Keratinocyte (primary cell): Measurements from ENCODE around the gene TH. TPM values are rescaled to one million over a fixed set of nuclear protein-coding genes. Genes with fewer than 3 reads are reported as not detected.

Experiments
- DNase-seq: peaks from one replicate; pipeline ENCODE4 v3.0.0-alpha.2; 2011; ENCODE audit warnings: low read depth, missing footprints, low spot score
- FAIRE-seq: peaks from 2 replicates; lab custom pipeline; 2011; peaks lifted over from hg19 to GRCh38; lab: Jason Lieb, UNC
- H2AFZ ChIP-seq: 2 replicates; pipeline ENCODE4 v1.6.0; 2012; ENCODE audit warnings: low read length, control low read depth, inconsistent platforms; ENCODE audit not compliant: control insufficient read depth
- H3K27ac ChIP-seq: 2 replicates; pipeline ENCODE4 v1.5.1; 2011; ENCODE audit warnings: low read length; ENCODE audit not compliant: control insufficient read depth, insufficient read depth
- H3K27me3 ChIP-seq: 3 replicates; pipeline ENCODE4 v1.6.0; 2011; ENCODE audit warnings: low read length; ENCODE audit not compliant: control insufficient read depth, insufficient read depth; ENCODE audit errors: extremely low read depth
- H3K36me3 ChIP-seq, 2 experiments: 2 replicates in 1 of 2; 3 replicates in 1 of 2; pipeline ENCODE4 v1.5.1; 2011; ENCODE audit warnings: low read length in 2 of 2, mild to moderate bottlenecking in 1 of 2; ENCODE audit not compliant: control insufficient read depth in 2 of 2, insufficient read depth in 2 of 2; ENCODE audit errors: extremely low read depth in 1 of 2
- H3K4me1 ChIP-seq: 3 replicates; pipeline ENCODE4 v1.5.1; 2011; ENCODE audit warnings: low read length; ENCODE audit not compliant: control insufficient read depth, insufficient read depth; ENCODE audit errors: extremely low read depth
- H3K4me2 ChIP-seq: 3 replicates; pipeline ENCODE4 v1.6.0; 2011; ENCODE audit warnings: low read depth, low read length; ENCODE audit not compliant: control insufficient read depth, insufficient read depth; ENCODE audit errors: extremely low read depth
- H3K4me3 ChIP-seq, 3 experiments: fragments of 200-600 bp in 1 of 3; sonication (generic) in 1 of 3; 2 replicates in 2 of 3; 3 replicates in 1 of 3; pipeline ENCODE4 v1.5.1; 2011 to 2016; ENCODE audit warnings: low read length in 3 of 3, mild to moderate bottlenecking in 3 of 3, control low read depth in 2 of 3, inconsistent platforms in 1 of 3, low read depth in 1 of 3, mixed read lengths in 1 of 3, mixed run types in 1 of 3, moderate library complexity in 1 of 3; ENCODE audit not compliant: control insufficient read depth in 2 of 3, insufficient read depth in 2 of 3; ENCODE audit errors: extremely low read depth in 1 of 3
- H3K79me2 ChIP-seq: 2 replicates; pipeline ENCODE4 v1.6.0; 2012; ENCODE audit warnings: low read length; ENCODE audit not compliant: control insufficient read depth, insufficient read depth
- H3K9ac ChIP-seq: 3 replicates; pipeline ENCODE4 v1.6.0; 2011; ENCODE audit warnings: low read length; ENCODE audit not compliant: control insufficient read depth, insufficient read depth; ENCODE audit errors: extremely low read depth
- H3K9me1 ChIP-seq: 3 replicates; pipeline ENCODE4 v1.6.0; 2011; ENCODE audit warnings: low read length; ENCODE audit not compliant: control insufficient read depth, insufficient read depth; ENCODE audit errors: extremely low read depth
- H3K9me3 ChIP-seq: 2 replicates; pipeline ENCODE4 v1.5.1; 2012; ENCODE audit warnings: low read depth, low read length; ENCODE audit not compliant: control insufficient read depth
- H4K20me1 ChIP-seq: 3 replicates; pipeline ENCODE4 v1.6.0; 2011; ENCODE audit warnings: low read length; ENCODE audit not compliant: control insufficient read depth, insufficient read depth; ENCODE audit errors: extremely low read depth
- EZH2 ChIP-seq: IDR thresholded peaks from one replicate; pipeline ENCODE4 v1.6.1; 2012; ENCODE audit warnings: inconsistent platforms, mild to moderate bottlenecking, low read length, moderate library complexity
- dilution Hi-C: fragments of 300-500 bp; cut with MboI; formaldehyde crosslinking; loops from one replicate; pipeline ENCODE4 v1.7.0; 2020; ENCODE audit warnings: low sequenced_read_pairs; ENCODE audit not compliant: extremely low pct_ligation_motif_present
- polyA plus RNA-seq, 5 experiments: library from polyadenylated mRNA; depleted of rRNA in 3 of 5; stranded (reverse) in 3 of 5; stranded (forward) in 1 of 5; unstranded in 1 of 5; fragments of >200 nt; gene quantifications; 1 replicate in 1 of 5; 2 replicates in 3 of 5; 3 replicates in 1 of 5; pipeline versions ENCODE4 v1.2.1 to v1.2.3, GENCODE V29; 2011 to 2012; ENCODE audit warnings: missing spikeins in 2 of 5, low read depth in 1 of 5, low replicate concordance in 1 of 5
- TF ChIP-seq, protein P1 (sequence below), 3 experiments: IDR thresholded peaks in 1 of 3; conservative IDR thresholded peaks in 1 of 3; optimal IDR thresholded peaks in 1 of 3; 2 replicates in 2 of 3; 3 replicates in 1 of 3; pipeline versions ENCODE3 to v1.5.1; 2011; ENCODE audit warnings: low read length in 3 of 3, mild to moderate bottlenecking in 3 of 3, moderate library complexity in 2 of 3, control low read depth in 1 of 3, inconsistent platforms in 1 of 3; ENCODE audit not compliant: insufficient read depth in 2 of 3; ENCODE audit errors: extremely low read depth in 1 of 3

Gene TH
- polyA plus RNA-seq, 1 donor (not counting 4 experiments of a cell fraction or from before 2014, with no cell fraction given) = 0.50 TPM

DNA sequence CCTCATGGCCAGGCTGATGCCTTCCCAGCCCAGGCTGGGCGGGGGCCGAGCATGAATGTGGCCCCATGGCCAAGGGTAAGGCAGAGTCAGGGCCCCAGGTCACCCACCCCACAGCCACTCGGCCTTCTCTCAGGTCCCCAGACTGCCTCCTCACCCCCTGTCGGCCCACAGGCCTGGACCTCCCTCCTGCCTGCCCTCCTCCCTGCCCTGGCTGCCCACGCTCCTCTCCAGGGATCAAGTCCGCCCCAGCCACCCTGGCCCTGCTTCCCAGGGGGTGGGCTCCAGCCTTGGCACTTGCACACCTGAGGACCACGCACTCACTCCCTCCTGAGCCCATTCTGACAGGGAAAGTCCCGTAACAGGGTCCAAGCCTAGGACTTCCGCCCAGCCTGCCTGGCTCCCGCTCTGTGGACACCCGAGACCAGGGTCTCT lies 37.8 kb upstream of the TH start:
- no peak for FAIRE-seq
- Histone ChIP-seq H3K4me1 (no peaks in the 10 kb centered on the region), H3K27ac (no peak overlapping the region), H3K4me2 (no peak overlapping the region), H2AFZ (no peak overlapping the region), H3K36me3 (no peaks in the 10 kb centered on the region), H3K79me2 (no peaks in the 10 kb centered on the region), H3K9me1 (no peaks in the 10 kb centered on the region), H3K27me3 (peaks cover 24% of the 10 kb centered on the region), H4K20me1 (peaks cover 2% of the 10 kb centered on the region), H3K9me3 (no peaks in the 10 kb centered on the region), H3K4me3 (no peak overlapping the region), H3K9ac (no peak overlapping the region)
- dilution Hi-C loops = no loop called here
- no peak for DNase-seq
- TF ChIP-seq, protein P1, sequence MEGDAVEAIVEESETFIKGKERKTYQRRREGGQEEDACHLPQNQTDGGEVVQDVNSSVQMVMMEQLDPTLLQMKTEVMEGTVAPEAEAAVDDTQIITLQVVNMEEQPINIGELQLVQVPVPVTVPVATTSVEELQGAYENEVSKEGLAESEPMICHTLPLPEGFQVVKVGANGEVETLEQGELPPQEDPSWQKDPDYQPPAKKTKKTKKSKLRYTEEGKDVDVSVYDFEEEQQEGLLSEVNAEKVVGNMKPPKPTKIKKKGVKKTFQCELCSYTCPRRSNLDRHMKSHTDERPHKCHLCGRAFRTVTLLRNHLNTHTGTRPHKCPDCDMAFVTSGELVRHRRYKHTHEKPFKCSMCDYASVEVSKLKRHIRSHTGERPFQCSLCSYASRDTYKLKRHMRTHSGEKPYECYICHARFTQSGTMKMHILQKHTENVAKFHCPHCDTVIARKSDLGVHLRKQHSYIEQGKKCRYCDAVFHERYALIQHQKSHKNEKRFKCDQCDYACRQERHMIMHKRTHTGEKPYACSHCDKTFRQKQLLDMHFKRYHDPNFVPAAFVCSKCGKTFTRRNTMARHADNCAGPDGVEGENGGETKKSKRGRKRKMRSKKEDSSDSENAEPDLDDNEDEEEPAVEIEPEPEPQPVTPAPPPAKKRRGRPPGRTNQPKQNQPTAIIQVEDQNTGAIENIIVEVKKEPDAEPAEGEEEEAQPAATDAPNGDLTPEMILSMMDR (optimal IDR thresholded peaks at IDR 0.05 in 1 of 3, IDR thresholded peaks at IDR 0.05 in 1 of 3, conservative IDR thresholded peaks at IDR 0.05 in 1 of 3; ENCODE audit: extremely low read depth in 1 of 3, insufficient read depth in 2 of 3, low read length in 3 of 3) = no peak

GRCh38 chr11:2208691-2209369 lies 37.2 kb upstream of the TH start:
- no peak overlapping the region for H2AFZ ChIP-seq
- H3K9me1 ChIP-seq = no peaks in the 10 kb centered on the region
- H4K20me1 ChIP-seq = peaks cover 2% of the 10 kb centered on the region
- no peaks in the 10 kb centered on the region for H3K79me2 ChIP-seq
- DNase-seq (no peak), FAIRE-seq (no peak)
- H3K9me3 ChIP-seq = no peaks in the 10 kb centered on the region
- H3K9ac ChIP-seq = no peak overlapping the region
- dilution Hi-C loops = no loop called here
- no peaks in the 10 kb centered on the region for H3K36me3 ChIP-seq
- no peak overlapping the region for H3K4me3 ChIP-seq
- peaks cover 21% of the 10 kb centered on the region for H3K27me3 ChIP-seq
- TF ChIP-seq, protein P1 (optimal IDR thresholded peaks at IDR 0.05 in 1 of 3, IDR thresholded peaks at IDR 0.05 in 1 of 3, conservative IDR thresholded peaks at IDR 0.05 in 1 of 3; ENCODE audit: extremely low read depth in 1 of 3, insufficient read depth in 2 of 3, low read length in 3 of 3) = peak in 2 of 3 experiments; percentile 12 to 38
- no peak for TF ChIP-seq EZH2
- no peak overlapping the region for H3K4me2 ChIP-seq
- H3K4me1 ChIP-seq = no peaks in the 10 kb centered on the region
- no peak overlapping the region for H3K27ac ChIP-seq
